Sigmoid colon (tissue), 4 donors: ENCODE results near the gene SMIM35.

ENCODE experiments used
- CTCF ChIP-seq, 4 experiments: fragments of 450-650 bp in 3 of 4; fragments of 200-600 bp in 1 of 4; IDR thresholded peaks; one replicate each; pipeline ENCODE4 v1.5.1; 2016 to 2019; ENCODE audit warnings: antibody characterized with exemption in 4 of 4, mild to moderate bottlenecking in 3 of 4, moderate library complexity in 2 of 4
- POLR2A ChIP-seq, 2 donors: fragments of 450-650 bp; IDR thresholded peaks; one replicate each; pipeline ENCODE4 v1.6.1; 2016; ENCODE audit warnings: antibody characterized with exemption in 2 of 2, mild to moderate bottlenecking in 2 of 2, moderate library complexity in 2 of 2
- POLR2AphosphoS5 ChIP-seq, 4 donors: sonication (generic); formaldehyde crosslinking; IDR thresholded peaks; one replicate each; pipeline ENCODE4 v1.6.1; 2017; ENCODE audit warnings: antibody characterized with exemption in 4 of 4

DNA sequence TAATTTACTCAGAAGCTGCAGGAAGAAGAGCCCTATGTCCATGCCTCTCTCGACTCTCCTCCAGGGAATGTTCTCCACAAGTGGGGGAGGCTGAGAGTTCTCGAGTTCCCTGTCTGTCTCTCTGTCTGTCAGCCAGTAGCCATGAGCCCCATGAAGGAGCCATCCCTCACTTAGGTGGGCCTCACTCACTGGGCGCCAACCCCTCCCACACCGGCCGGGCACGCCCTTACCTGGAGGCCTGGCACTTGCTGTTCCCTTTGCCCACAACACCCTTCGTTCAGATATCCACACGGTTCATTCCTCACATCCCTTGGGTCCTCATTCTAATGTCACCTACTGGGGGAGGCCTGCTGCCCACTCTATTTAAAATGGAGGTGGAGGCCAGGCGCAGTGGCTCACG is 114.7 kb downstream of the SMIM35 start:
- TF ChIP-seq CTCF (IDR thresholded peaks at IDR 0.05) (no peak), POLR2A (IDR thresholded peaks at IDR 0.05) (no peak), POLR2AphosphoS5 (IDR thresholded peaks at IDR 0.05) (no peak)
